Caco-2 (cell line): ENCODE data around the gene KRTAP12-3. TPM values are rescaled to one million over a fixed set of nuclear protein-coding genes. Genes with fewer than 3 reads are reported as not detected.

ENCODE experiments used
- BruUV-seq: library from RNA; stranded (reverse); fragments of 400-500 nt; replicated peaks from 2 replicates; lab custom pipeline; 2021; lab: Mats Ljungman, UMichigan
- CTCF ChIA-PET: fragments of 300-600 bp; sonication (Branson Sonifier 250); formaldehyde crosslinking; loops from one replicate; lab custom pipeline; 2022; ENCODE audit warnings: antibody characterized with exemption; lab: Charles Lee
- POLR2A ChIA-PET: fragments of 300-600 bp; sonication (Branson Sonifier 250); formaldehyde crosslinking; loops from one replicate; lab custom pipeline; 2022; ENCODE audit warnings: antibody characterized with exemption; lab: Charles Lee
- DNase-seq, 2 experiments: peaks; one replicate each; pipeline versions ENCODE4 v3.0.0 to v3.0.0-alpha.2; 2020 to 2022
- H3K27me3 ChIP-seq: replicated peaks from 2 replicates; pipeline ENCODE4 v1.6.0; 2011; ENCODE audit warnings: low read length; ENCODE audit not compliant: control insufficient read depth, insufficient read depth
- H3K36me3 ChIP-seq: 2 replicates; pipeline ENCODE4 v1.5.1; 2011; ENCODE audit warnings: low read length; ENCODE audit not compliant: control insufficient read depth, insufficient read depth
- H3K4me1 ChIP-seq: fragments of 250-450 bp; sonication (Bioruptor Pico); 2 replicates; pipeline ENCODE4 v1.5.1; 2020; ENCODE audit warnings: mild to moderate bottlenecking
- H3K4me3 ChIP-seq: 2 replicates; pipeline ENCODE4 v1.5.1; 2011; ENCODE audit warnings: low read depth, mild to moderate bottlenecking, control low read depth, low read length
- H3K9me3 ChIP-seq: fragments of 250-450 bp; sonication (Bioruptor Pico); 2 replicates; pipeline ENCODE4 v1.5.1; 2020; ENCODE audit warnings: mild to moderate bottlenecking, moderate library complexity
- H3K27ac Mint-ChIP-seq: one replicate; pipeline ENCODE4 v1.8.0; 2022; ENCODE audit warnings: mixed read lengths; ENCODE audit not compliant: unreplicated experiment
- H3K27me3 Mint-ChIP-seq: one replicate; pipeline ENCODE4 v1.8.0; 2022; ENCODE audit warnings: mixed read lengths; ENCODE audit not compliant: insufficient read depth, unreplicated experiment
- H3K36me3 Mint-ChIP-seq: one replicate; pipeline ENCODE4 v1.8.0; 2022; ENCODE audit warnings: mild to moderate bottlenecking, mixed read lengths; ENCODE audit not compliant: insufficient read depth, unreplicated experiment
- H3K4me1 Mint-ChIP-seq: one replicate; pipeline ENCODE4 v1.8.0; 2022; ENCODE audit warnings: low read depth, mixed read lengths; ENCODE audit not compliant: unreplicated experiment
- H3K4me3 Mint-ChIP-seq: one replicate; pipeline ENCODE4 v1.8.0; 2022; ENCODE audit warnings: mild to moderate bottlenecking, moderate library complexity, mixed read lengths; ENCODE audit not compliant: unreplicated experiment
- H3K9me3 Mint-ChIP-seq: one replicate; pipeline ENCODE4 v1.8.0; 2022; ENCODE audit warnings: mixed read lengths; ENCODE audit not compliant: unreplicated experiment
- intact Hi-C: fragments of 100-400 bp; cut with micrococcal nuclease; formaldehyde crosslinking; loops from one replicate; pipeline ENCODE4 v1.10.0; 2022; ENCODE audit not compliant: unreplicated experiment
- total RNA-seq: library from RNA; stranded (reverse); gene quantifications from 2 replicates; pipeline ENCODE4 v1.2.3, GENCODE V29; 2022
- TF ChIP-seq, protein P1 (sequence below), 2 experiments: fragments of 200-600 bp in 1 of 2; IDR thresholded peaks; 1 replicate in 1 of 2; 2 replicates in 1 of 2; pipeline versions ENCODE4 v1.5.1 to v1.8.0; 2011 to 2022; ENCODE audit warnings: antibody characterized with exemption in 1 of 2, control low read depth in 1 of 2, inconsistent platforms in 1 of 2, low read depth in 1 of 2, low read length in 1 of 2, mild to moderate bottlenecking in 1 of 2, moderate library complexity in 1 of 2; ENCODE audit not compliant: insufficient read depth in 1 of 2, severe bottlenecking in 1 of 2, unreplicated experiment in 1 of 2

The KRTAP12-3 gene
- total RNA-seq, 1 experiment from 2014 or later, result not detected

DNA sequence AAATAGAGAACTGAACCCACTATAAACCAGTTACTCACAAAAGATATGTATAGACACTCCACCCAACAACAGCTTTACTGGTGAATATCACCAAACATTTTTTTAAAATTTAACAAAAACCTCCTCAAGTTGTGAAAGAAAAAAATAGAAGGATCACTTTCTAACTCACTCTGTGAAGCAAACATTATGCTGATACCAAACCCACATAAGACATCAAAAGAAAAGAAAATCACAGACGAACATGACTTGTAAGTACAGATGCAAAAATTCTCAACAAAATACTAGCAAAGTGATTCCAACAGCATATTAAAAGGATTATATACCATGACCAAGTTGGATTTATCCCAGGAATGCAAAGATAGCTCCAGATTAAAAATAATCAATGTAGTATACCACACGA lies 34.0 kb downstream of the KRTAP12-3 start:
- Mint-ChIP-seq H3K27ac (no peak overlapping the region), H3K4me3 (no peak overlapping the region), H3K9me3 (peaks cover 24% of the 10 kb centered on the region), H3K4me1 (no peaks in the 10 kb centered on the region), H3K36me3 (no peaks in the 10 kb centered on the region), H3K27me3 (peaks cover 9% of the 10 kb centered on the region)
- Histone ChIP-seq H3K4me1 (no peaks in the 10 kb centered on the region), H3K4me3 (no peak overlapping the region), H3K27me3 (no peaks in the 10 kb centered on the region), H3K9me3 (peaks cover 8% of the 10 kb centered on the region), H3K36me3 (no peaks in the 10 kb centered on the region)
- intact Hi-C loops, result no loop called here
- ChIA-PET CTCF (no interaction called here), POLR2A (no interaction called here)
- BruUV-seq, result no TSS peak
- TF ChIP-seq, protein P1, sequence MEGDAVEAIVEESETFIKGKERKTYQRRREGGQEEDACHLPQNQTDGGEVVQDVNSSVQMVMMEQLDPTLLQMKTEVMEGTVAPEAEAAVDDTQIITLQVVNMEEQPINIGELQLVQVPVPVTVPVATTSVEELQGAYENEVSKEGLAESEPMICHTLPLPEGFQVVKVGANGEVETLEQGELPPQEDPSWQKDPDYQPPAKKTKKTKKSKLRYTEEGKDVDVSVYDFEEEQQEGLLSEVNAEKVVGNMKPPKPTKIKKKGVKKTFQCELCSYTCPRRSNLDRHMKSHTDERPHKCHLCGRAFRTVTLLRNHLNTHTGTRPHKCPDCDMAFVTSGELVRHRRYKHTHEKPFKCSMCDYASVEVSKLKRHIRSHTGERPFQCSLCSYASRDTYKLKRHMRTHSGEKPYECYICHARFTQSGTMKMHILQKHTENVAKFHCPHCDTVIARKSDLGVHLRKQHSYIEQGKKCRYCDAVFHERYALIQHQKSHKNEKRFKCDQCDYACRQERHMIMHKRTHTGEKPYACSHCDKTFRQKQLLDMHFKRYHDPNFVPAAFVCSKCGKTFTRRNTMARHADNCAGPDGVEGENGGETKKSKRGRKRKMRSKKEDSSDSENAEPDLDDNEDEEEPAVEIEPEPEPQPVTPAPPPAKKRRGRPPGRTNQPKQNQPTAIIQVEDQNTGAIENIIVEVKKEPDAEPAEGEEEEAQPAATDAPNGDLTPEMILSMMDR (IDR thresholded peaks at IDR 0.05; ENCODE audit: insufficient read depth in 1 of 2, low read depth in 1 of 2, low read length in 1 of 2, severe bottlenecking in 1 of 2, unreplicated experiment in 1 of 2), result no peak
- no peak for DNase-seq

DNA sequence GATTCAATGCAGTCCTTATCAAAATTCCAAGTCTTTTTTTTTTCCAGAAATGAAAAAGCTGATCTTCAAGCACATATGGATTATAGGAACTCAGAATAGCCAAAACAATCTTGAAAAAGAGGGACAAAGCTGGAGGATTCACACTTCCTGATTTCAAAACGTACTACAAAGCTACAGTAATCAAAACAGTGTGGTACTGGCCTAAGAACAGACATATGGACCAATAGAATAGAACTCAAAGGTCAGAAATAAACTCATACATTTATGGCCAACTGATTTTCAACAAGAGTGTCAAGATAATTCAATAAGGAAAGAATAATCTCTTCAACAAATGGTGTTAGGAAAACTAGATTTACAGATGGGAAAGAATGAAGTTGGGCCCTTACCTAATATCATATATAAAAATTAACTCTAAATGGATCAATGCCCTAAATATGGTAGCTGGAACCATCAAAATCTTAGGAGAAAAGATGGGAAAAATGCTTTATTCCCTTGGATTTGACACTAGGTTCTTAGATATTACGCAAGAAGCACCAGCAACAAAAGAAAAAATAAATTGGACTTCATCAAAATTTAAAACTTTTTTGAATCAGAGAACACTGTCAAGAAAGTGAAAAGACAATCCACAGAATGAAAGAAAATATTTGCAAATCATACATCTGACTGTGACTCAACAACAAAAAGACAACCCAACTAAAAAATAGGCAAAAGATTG lies 35.2 kb downstream of the KRTAP12-3 start:
- ChIA-PET CTCF (no interaction called here), POLR2A (interaction anchor here (0.6 kb wide), 1 partner anchor 9 kb away, joined by 3 read pairs; no protein-coding TSS in a partner anchor)
- no peak overlapping the region for H3K27ac Mint-ChIP-seq
- H3K9me3 ChIP-seq, result peaks cover 8% of the 10 kb centered on the region
- peaks cover 8% of the 10 kb centered on the region for H3K4me1 Mint-ChIP-seq
- no peaks in the 10 kb centered on the region for H3K36me3 Mint-ChIP-seq
- no peak overlapping the region for H3K4me3 Mint-ChIP-seq
- H3K27me3 ChIP-seq, result no peaks in the 10 kb centered on the region
- intact Hi-C loops, result no loop called here
- H3K27me3 Mint-ChIP-seq, result peaks cover 8% of the 10 kb centered on the region
- peaks cover 24% of the 10 kb centered on the region for H3K9me3 Mint-ChIP-seq
- no peak for DNase-seq
- no TSS peak for BruUV-seq
- TF ChIP-seq, protein P1 (IDR thresholded peaks at IDR 0.05; ENCODE audit: insufficient read depth in 1 of 2, low read depth in 1 of 2, low read length in 1 of 2, severe bottlenecking in 1 of 2, unreplicated experiment in 1 of 2), result no peak
- H3K4me3 ChIP-seq, result no peak overlapping the region
- H3K36me3 ChIP-seq, result no peaks in the 10 kb centered on the region
- peaks cover 3% of the 10 kb centered on the region; the same call in 1 of the 2 replicates for H3K4me1 ChIP-seq

DNA sequence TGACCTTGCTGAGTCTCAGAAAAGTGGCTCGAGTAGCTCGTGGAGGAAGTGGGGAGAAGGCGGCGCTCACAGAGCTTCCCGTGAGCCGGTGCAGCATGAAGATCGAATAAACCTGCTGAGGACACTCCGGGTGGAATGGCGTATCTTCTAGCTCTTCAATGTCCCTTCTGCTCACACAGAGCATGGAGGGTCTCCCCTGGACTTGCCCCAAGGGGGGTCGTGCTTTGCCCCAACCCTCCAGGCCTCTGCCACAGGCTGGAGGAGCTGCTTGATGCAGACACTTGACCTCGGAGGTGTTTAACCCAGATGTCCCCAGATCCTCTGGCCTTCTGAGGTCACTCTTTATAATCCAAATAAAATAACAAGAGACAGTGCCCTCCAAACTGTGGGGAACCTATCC lies 37.0 kb downstream of the KRTAP12-3 start:
- Mint-ChIP-seq H3K9me3 (peaks cover 24% of the 10 kb centered on the region), H3K27ac (no peak overlapping the region), H3K4me3 (no peak overlapping the region), H3K36me3 (no peaks in the 10 kb centered on the region), H3K4me1 (peaks cover 12% of the 10 kb centered on the region), H3K27me3 (peaks cover 5% of the 10 kb centered on the region)
- H3K27me3 ChIP-seq, result no peaks in the 10 kb centered on the region
- TF ChIP-seq, protein P1 (IDR thresholded peaks at IDR 0.05; ENCODE audit: insufficient read depth in 1 of 2, low read depth in 1 of 2, low read length in 1 of 2, severe bottlenecking in 1 of 2, unreplicated experiment in 1 of 2), result no peak
- intact Hi-C loops, result no loop called here
- ChIA-PET POLR2A (no interaction called here), CTCF (no interaction called here)
- no peaks in the 10 kb centered on the region for H3K36me3 ChIP-seq
- H3K4me3 ChIP-seq, result no peak overlapping the region
- peaks cover 9% of the 10 kb centered on the region; the same call in 1 of the 2 replicates for H3K4me1 ChIP-seq
- DNase-seq, result peak in 1 of 2 experiments; percentile 10
- peaks cover 8% of the 10 kb centered on the region for H3K9me3 ChIP-seq
- BruUV-seq, result no TSS peak
